Measurements from ENCODE around the gene AFF3. TPM values are rescaled to one million over a fixed set of nuclear protein-coding genes. Genes with fewer than 3 reads are reported as not detected.

AFF3 gene
- polyA plus RNA-seq, 1 donor (not counting 4 experiments of a cell fraction or from before 2014, with no cell fraction given), result not detected

DNA sequence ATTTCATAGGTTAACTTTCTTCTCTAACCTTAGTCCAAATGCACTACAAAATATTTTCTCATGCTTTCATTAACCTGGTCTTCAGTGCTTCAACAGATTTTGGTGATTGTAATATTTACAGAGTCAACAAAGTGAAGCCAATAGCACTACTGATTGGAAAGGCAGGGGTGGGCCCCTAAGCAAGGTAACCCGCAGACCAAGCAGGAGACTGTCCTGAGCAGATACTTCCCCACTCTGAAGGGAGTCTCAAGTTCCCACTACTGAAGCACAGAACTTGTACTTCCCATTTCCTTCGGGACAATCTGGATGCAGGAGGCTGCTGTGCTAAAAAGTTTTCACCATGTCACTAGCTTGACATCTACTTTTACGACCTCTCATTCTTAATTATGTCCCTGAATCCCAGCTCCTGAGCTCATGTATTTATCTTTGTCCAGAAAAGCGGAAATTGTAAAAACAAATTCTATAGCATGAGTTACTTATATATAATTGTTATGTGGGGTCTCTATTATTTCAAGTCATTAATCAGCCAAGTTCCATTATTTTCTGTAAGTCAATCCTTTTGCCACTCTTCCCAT is 341.0 kb downstream of the AFF3 start:
- no peaks in the 10 kb centered on the region for H4K20me1 ChIP-seq (ENCODE audit: control insufficient read depth, extremely low read depth, insufficient read depth, low read length)
- H3K4me3 ChIP-seq (ENCODE audit: control insufficient read depth in 2 of 3, extremely low read depth in 1 of 3, insufficient read depth in 2 of 3, low read depth in 1 of 3, low read length in 3 of 3), result no peak overlapping the region
- no peaks in the 10 kb centered on the region for H3K9me1 ChIP-seq (ENCODE audit: control insufficient read depth, extremely low read depth, insufficient read depth, low read length)
- no peak overlapping the region for H3K9ac ChIP-seq (ENCODE audit: control insufficient read depth, extremely low read depth, insufficient read depth, low read length)
- H3K27me3 ChIP-seq (ENCODE audit: control insufficient read depth, extremely low read depth, insufficient read depth, low read length), result no peaks in the 10 kb centered on the region
- H3K36me3 ChIP-seq (ENCODE audit: control insufficient read depth in 2 of 2, extremely low read depth in 1 of 2, insufficient read depth in 2 of 2, low read length in 2 of 2), result no peaks in the 10 kb centered on the region
- no peaks in the 10 kb centered on the region for H3K4me1 ChIP-seq (ENCODE audit: control insufficient read depth, extremely low read depth, insufficient read depth, low read length)
- H3K79me2 ChIP-seq (ENCODE audit: control insufficient read depth, insufficient read depth, low read length), result no peaks in the 10 kb centered on the region
- FAIRE-seq (no peak), DNase-seq (ENCODE audit: low read depth, low spot score) (no peak)
- no peak overlapping the region for H2AFZ ChIP-seq (ENCODE audit: control insufficient read depth, low read length)
- H3K9me3 ChIP-seq (ENCODE audit: control insufficient read depth, low read depth, low read length), result no peaks in the 10 kb centered on the region
- no peak overlapping the region for H3K4me2 ChIP-seq (ENCODE audit: control insufficient read depth, extremely low read depth, insufficient read depth, low read depth, low read length)
- dilution Hi-C loops (cut with MboI; ENCODE audit: extremely low pct_ligation_motif_present, low sequenced_read_pairs), result no loop called here
- H3K27ac ChIP-seq (ENCODE audit: control insufficient read depth, insufficient read depth, low read length), result no peak overlapping the region
- TF ChIP-seq EZH2 (IDR thresholded peaks at IDR 0.05; ENCODE audit: low read length), result no peak
- TF ChIP-seq, protein P1, sequence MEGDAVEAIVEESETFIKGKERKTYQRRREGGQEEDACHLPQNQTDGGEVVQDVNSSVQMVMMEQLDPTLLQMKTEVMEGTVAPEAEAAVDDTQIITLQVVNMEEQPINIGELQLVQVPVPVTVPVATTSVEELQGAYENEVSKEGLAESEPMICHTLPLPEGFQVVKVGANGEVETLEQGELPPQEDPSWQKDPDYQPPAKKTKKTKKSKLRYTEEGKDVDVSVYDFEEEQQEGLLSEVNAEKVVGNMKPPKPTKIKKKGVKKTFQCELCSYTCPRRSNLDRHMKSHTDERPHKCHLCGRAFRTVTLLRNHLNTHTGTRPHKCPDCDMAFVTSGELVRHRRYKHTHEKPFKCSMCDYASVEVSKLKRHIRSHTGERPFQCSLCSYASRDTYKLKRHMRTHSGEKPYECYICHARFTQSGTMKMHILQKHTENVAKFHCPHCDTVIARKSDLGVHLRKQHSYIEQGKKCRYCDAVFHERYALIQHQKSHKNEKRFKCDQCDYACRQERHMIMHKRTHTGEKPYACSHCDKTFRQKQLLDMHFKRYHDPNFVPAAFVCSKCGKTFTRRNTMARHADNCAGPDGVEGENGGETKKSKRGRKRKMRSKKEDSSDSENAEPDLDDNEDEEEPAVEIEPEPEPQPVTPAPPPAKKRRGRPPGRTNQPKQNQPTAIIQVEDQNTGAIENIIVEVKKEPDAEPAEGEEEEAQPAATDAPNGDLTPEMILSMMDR (optimal IDR thresholded peaks at IDR 0.05 in 1 of 3, IDR thresholded peaks at IDR 0.05 in 1 of 3, conservative IDR thresholded peaks at IDR 0.05 in 1 of 3; ENCODE audit: extremely low read depth in 1 of 3, insufficient read depth in 2 of 3, low read length in 3 of 3), result no peak

DNA sequence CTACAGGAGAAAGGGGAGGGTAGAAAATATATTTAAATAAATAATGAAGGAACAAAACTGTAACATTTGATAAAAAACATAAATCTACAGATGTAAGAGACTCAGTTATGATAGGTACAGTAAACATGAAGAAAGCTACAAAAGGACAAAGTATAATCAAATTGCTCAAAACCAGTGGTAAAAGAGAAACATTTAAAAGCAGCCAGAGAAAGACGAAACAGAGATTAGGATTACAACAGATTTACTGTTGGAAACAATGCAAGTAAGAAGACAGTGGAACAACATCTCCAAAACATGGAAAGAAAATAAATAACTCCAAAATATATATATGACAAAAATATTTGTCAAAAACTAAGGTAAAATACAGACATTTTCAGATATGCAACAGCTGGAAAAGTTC is 344.9 kb downstream of the AFF3 start:
- Histone ChIP-seq H3K79me2 (ENCODE audit: control insufficient read depth, insufficient read depth, low read length) (no peaks in the 10 kb centered on the region), H3K27me3 (ENCODE audit: control insufficient read depth, extremely low read depth, insufficient read depth, low read length) (no peaks in the 10 kb centered on the region), H4K20me1 (ENCODE audit: control insufficient read depth, extremely low read depth, insufficient read depth, low read length) (no peaks in the 10 kb centered on the region), H3K4me2 (ENCODE audit: control insufficient read depth, extremely low read depth, insufficient read depth, low read depth, low read length) (no peak overlapping the region), H3K9me3 (ENCODE audit: control insufficient read depth, low read depth, low read length) (no peaks in the 10 kb centered on the region), H3K4me1 (ENCODE audit: control insufficient read depth, extremely low read depth, insufficient read depth, low read length) (no peaks in the 10 kb centered on the region), H3K9me1 (ENCODE audit: control insufficient read depth, extremely low read depth, insufficient read depth, low read length) (no peaks in the 10 kb centered on the region), H2AFZ (ENCODE audit: control insufficient read depth, low read length) (no peak overlapping the region), H3K9ac (ENCODE audit: control insufficient read depth, extremely low read depth, insufficient read depth, low read length) (no peak overlapping the region), H3K36me3 (ENCODE audit: control insufficient read depth in 2 of 2, extremely low read depth in 1 of 2, insufficient read depth in 2 of 2, low read length in 2 of 2) (no peaks in the 10 kb centered on the region), H3K27ac (ENCODE audit: control insufficient read depth, insufficient read depth, low read length) (no peak overlapping the region), H3K4me3 (ENCODE audit: control insufficient read depth in 2 of 3, extremely low read depth in 1 of 3, insufficient read depth in 2 of 3, low read depth in 1 of 3, low read length in 3 of 3) (no peak overlapping the region)
- TF ChIP-seq EZH2 (IDR thresholded peaks at IDR 0.05; ENCODE audit: low read length), result no peak
- TF ChIP-seq, protein P1 (optimal IDR thresholded peaks at IDR 0.05 in 1 of 3, IDR thresholded peaks at IDR 0.05 in 1 of 3, conservative IDR thresholded peaks at IDR 0.05 in 1 of 3; ENCODE audit: extremely low read depth in 1 of 3, insufficient read depth in 2 of 3, low read length in 3 of 3), result no peak
- FAIRE-seq (no peak), DNase-seq (ENCODE audit: low read depth, low spot score) (no peak)
- dilution Hi-C loops (cut with MboI; ENCODE audit: extremely low pct_ligation_motif_present, low sequenced_read_pairs), result no loop called here

Measured in keratinocyte (primary cell).